Lung (tissue), 12 donors: Measurements from ENCODE around the gene WASHC4. TPM values are rescaled to one million over a fixed set of nuclear protein-coding genes. Genes with fewer than 3 reads are reported as not detected.
"Not testable (repeated sequence)": the region's sequence is repeated elsewhere in the genome, so short reads cannot be mapped to it uniquely, and the experiment has no call there.

Experiments
- ATAC-seq: fragments of 200-7000 bp; cut with Tn5 transposase; one replicate; pipeline ENCODE4 v1.9.1; 2020; ENCODE audit warnings: moderate number of reproducible peaks; ENCODE audit not compliant: insufficient read depth, low FRiP score
- DNase-seq, 3 donors: peaks; one replicate each; pipeline ENCODE4 v3.0.0-alpha.2; 2013 to 2017
- H3K27ac ChIP-seq, 2 donors: one replicate each; pipeline ENCODE4 v1.5.1; 2013; ENCODE audit warnings: mild to moderate bottlenecking in 2 of 2, moderate library complexity in 2 of 2, control low read depth in 1 of 2, inconsistent platforms in 1 of 2, low read depth in 1 of 2, low read length in 1 of 2
- H3K27me3 ChIP-seq, 3 donors: one replicate each; pipeline ENCODE4 v1.5.1; 2013; ENCODE audit warnings: low read length in 2 of 3; ENCODE audit not compliant: control insufficient read depth in 3 of 3, insufficient read depth in 3 of 3
- H3K36me3 ChIP-seq, 4 donors: one replicate each; pipeline ENCODE4 v1.5.1; 2013; ENCODE audit warnings: low read length in 4 of 4, mild to moderate bottlenecking in 1 of 4, moderate library complexity in 1 of 4; ENCODE audit not compliant: control insufficient read depth in 4 of 4, insufficient read depth in 4 of 4
- H3K4me1 ChIP-seq, 5 donors: one replicate each; pipeline ENCODE4 v1.5.1; 2013; ENCODE audit warnings: low read length in 5 of 5, mild to moderate bottlenecking in 2 of 5, moderate library complexity in 1 of 5; ENCODE audit not compliant: control insufficient read depth in 5 of 5, insufficient read depth in 5 of 5
- H3K4me3 ChIP-seq: one replicate; pipeline ENCODE4 v1.5.1; 2013; ENCODE audit warnings: mild to moderate bottlenecking, control low read depth, moderate library complexity
- H3K9ac ChIP-seq, 2 donors: one replicate each; pipeline ENCODE4 v1.5.1; 2013; ENCODE audit warnings: low read length in 2 of 2, control low read depth in 1 of 2; ENCODE audit not compliant: insufficient read depth in 1 of 2
- H3K9me3 ChIP-seq, 4 donors: one replicate each; pipeline ENCODE4 v1.5.1; 2013; ENCODE audit warnings: low read length in 3 of 4, mild to moderate bottlenecking in 1 of 4, moderate library complexity in 1 of 4; ENCODE audit not compliant: control insufficient read depth in 4 of 4, insufficient read depth in 3 of 4
- WGBS, 2 donors: extraction: QIAGEN DNeasy Blood & Tissue Kit; methylation state at CpG; one replicate each; pipeline ENCODE4 v1.1.7; 2013; 5-methylcytosine and 5-hydroxymethylcytosine counted together
- polyA plus RNA-seq, 2 donors: library from polyadenylated mRNA; stranded (reverse); fragments of 200-250 nt; gene quantifications; one replicate each; pipeline ENCODE4 v1.2.1, GENCODE V29; 2013
- total RNA-seq, 2 donors: library from RNA; depleted of rRNA in 1 of 2; stranded (reverse); fragments of >200 nt in 1 of 2; gene quantifications; one replicate each; pipeline ENCODE4 v1.2.1, GENCODE V29; 2014 to 2021
- TF ChIP-seq, protein P1 (sequence below): IDR thresholded peaks from 2 replicates; pipeline ENCODE4 v1.5.1; 2012; ENCODE audit warnings: mild to moderate bottlenecking; ENCODE audit errors: control extremely low read depth, extremely low read depth
- donor health status: control.
- donor health status: control.
- donor health status: Bipolar disorder and iron deficiency.
- donor health status: healthy.
- donor health status: DM: yes; HTN: yes; CAD: no.

The WASHC4 gene
- total and polyA plus RNA-seq, 4 donors = 18.8 to 150 (median 34.3) TPM

DNA sequence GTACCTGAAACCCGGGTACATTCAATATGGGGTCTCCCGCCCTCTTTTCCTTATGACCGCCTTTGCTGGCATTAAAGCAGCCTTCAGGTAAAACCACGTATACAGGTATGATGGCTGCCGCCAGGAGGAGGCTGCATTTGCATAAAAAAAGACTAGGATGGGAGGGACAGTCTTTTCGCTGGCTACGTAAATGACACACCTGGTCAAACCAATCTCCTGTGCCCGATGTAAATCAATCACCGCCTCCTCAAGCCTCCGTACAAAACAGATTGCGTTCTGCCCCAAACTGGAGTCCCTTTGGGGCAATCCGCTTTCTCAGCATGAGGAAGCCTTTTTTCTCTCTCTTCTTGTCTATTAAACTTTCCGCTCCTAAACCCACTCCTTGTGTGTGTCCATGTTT lies 15.2 kb upstream of the WASHC4 start:
- H3K36me3 ChIP-seq = no peaks in the 10 kb centered on the region
- no peak overlapping the region for H3K9ac ChIP-seq
- DNase-seq (peak in 1 of 3 donors; percentile 12), ATAC-seq (no peak)
- peaks cover 0 to 8% (median 8%) of the 10 kb centered on the region in 3 donors for H3K27me3 ChIP-seq
- no peak overlapping the region for H3K27ac ChIP-seq
- H3K4me3 ChIP-seq = no peak overlapping the region
- 53 to 65% methylated on average over 13 of the region's 13 CpGs for WGBS, 2 donors
- TF ChIP-seq, protein P1, sequence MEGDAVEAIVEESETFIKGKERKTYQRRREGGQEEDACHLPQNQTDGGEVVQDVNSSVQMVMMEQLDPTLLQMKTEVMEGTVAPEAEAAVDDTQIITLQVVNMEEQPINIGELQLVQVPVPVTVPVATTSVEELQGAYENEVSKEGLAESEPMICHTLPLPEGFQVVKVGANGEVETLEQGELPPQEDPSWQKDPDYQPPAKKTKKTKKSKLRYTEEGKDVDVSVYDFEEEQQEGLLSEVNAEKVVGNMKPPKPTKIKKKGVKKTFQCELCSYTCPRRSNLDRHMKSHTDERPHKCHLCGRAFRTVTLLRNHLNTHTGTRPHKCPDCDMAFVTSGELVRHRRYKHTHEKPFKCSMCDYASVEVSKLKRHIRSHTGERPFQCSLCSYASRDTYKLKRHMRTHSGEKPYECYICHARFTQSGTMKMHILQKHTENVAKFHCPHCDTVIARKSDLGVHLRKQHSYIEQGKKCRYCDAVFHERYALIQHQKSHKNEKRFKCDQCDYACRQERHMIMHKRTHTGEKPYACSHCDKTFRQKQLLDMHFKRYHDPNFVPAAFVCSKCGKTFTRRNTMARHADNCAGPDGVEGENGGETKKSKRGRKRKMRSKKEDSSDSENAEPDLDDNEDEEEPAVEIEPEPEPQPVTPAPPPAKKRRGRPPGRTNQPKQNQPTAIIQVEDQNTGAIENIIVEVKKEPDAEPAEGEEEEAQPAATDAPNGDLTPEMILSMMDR = no peak
- H3K4me1 ChIP-seq = no peaks in the 10 kb centered on the region
- H3K9me3 ChIP-seq = peaks cover 0 to 1% (median 0%) of the 10 kb centered on the region in 4 donors

DNA sequence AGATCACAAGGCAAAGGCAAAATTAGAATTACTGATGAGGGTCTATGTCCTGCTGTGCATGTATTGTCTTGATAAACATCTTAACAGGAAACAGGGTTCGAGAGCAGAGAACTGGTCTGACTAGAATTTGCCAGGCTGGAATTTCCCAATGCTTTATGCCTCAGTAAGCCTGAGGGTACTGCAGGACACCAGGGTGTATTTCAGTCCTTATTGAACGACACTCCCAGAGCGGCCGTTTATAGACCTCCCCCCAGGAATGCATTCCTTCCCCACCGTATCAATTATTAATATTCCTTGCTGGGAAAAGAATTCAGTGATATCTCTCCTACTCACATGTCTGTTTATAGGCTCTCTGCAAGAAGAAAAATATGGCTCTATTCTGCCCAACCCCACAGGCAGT lies 12.2 kb upstream of the WASHC4 start:
- 93% methylated on average over 5 of the region's 5 CpGs for WGBS, 2 donors
- not testable (repeated sequence) for H3K9ac ChIP-seq, H3K9me3 ChIP-seq, H3K36me3 ChIP-seq, H3K4me3 ChIP-seq, ATAC-seq, H3K27ac ChIP-seq, DNase-seq, H3K27me3 ChIP-seq, H3K4me1 ChIP-seq

DNA sequence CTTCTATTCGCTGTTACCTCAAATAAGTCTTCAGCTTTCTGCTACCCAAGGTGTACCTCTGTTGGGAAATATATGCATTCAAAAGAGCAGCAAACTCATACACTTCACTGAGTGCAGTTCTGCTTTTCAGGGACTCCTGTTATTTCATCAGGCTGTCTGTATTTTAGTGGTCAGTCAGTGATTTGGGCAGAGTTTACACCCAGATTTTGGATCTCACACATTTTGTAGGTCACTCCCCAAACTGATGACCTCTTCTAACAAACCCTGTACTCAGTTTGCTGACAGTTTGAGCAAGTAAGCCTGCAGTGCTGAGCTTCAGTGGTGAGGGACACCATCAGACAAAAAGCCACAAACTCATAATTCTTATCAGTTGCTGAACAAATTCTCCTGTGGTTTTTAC lies 8.2 kb upstream of the WASHC4 start:
- WGBS, 2 donors = 81 to 89% methylated on average over 1 of the region's 1 CpG
- no peaks in the 10 kb centered on the region for H3K36me3 ChIP-seq
- H3K4me3 ChIP-seq = no peak overlapping the region
- TF ChIP-seq, protein P1 = no peak
- H3K4me1 ChIP-seq = no peaks in the 10 kb centered on the region
- H3K9ac ChIP-seq = no peak overlapping the region
- no peak for ATAC-seq
- peaks cover 0 to 1% (median 0%) of the 10 kb centered on the region in 4 donors for H3K9me3 ChIP-seq
- no peak overlapping the region for H3K27ac ChIP-seq
- no peaks in the 10 kb centered on the region for H3K27me3 ChIP-seq
- no peak for DNase-seq

DNA sequence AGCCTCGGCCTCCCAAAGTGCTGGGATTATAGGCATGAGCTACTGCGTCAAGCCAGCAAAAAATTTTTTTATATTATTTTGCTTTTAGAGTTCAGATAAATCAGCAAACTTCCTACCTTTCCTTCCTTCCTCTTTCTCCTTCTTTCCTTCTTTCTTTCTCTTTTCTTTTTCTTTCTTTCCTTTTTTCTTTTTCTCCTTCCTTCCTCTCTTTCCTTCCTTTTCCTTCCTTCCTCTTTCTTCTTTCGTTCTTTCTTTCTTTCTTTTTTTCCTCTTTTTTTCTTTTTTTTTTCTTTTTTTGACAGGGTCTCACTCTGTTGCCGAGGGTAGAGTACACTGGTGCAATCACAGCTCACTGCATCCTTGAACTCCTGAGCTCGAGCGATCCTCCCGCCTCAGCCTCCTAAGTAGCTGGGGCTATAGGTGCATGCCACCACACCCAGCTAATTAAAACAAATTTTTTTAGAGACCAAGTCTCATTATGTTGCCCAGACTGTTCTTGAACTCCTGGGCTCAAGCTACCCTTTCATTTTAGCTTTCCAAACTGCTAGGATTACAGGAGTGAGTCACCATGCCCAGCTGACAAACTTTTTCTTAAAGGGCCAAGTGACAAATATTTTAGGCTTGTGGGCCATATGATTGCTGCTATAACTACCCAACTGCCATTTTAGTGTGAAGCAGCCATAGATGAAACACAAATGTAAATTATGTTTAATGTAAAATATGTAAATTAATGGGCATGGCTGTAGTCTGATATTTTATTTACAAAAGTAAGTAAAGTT lies 7.1 kb upstream of the WASHC4 start:
- H3K36me3 ChIP-seq = no peaks in the 10 kb centered on the region
- no peaks in the 10 kb centered on the region for H3K4me1 ChIP-seq
- H3K9ac ChIP-seq = no peak overlapping the region
- no peak overlapping the region for H3K27ac ChIP-seq
- 80 to 88% methylated on average over 7 of the region's 7 CpGs for WGBS, 2 donors
- TF ChIP-seq, protein P1 = no peak
- ATAC-seq = no peak
- no peak overlapping the region for H3K4me3 ChIP-seq
- no peak for DNase-seq
- H3K27me3 ChIP-seq = no peaks in the 10 kb centered on the region
- no peaks in the 10 kb centered on the region for H3K9me3 ChIP-seq
